CD4-positive, alpha-beta T cell (primary cell): ENCODE data around the gene ARHGAP27. TPM values are rescaled to one million over a fixed set of nuclear protein-coding genes. Genes with fewer than 3 reads are reported as not detected.

Experiments used
- ATAC-seq: fragments of 200-7000 bp; cut with Tn5 transposase; one replicate; pipeline ENCODE4 v1.10.0; 2022; ENCODE audit warnings: mild to moderate bottlenecking; ENCODE audit not compliant: poor library complexity
- CTCF ChIA-PET: fragments of 350-600 bp; sonication (Branson Sonifier 250); formaldehyde crosslinking; loops from one replicate; lab custom pipeline; 2021; ENCODE audit warnings: antibody characterized with exemption, inconsistent platforms; lab: Charles Lee
- POLR2A ChIA-PET: fragments of 350-600 bp; sonication (Branson Sonifier 250); formaldehyde crosslinking; loops from one replicate; lab custom pipeline; 2021; ENCODE audit warnings: antibody characterized with exemption, inconsistent platforms; lab: Charles Lee
- DNase-seq, 14 experiments: peaks; one replicate each; pipeline ENCODE4 v3.0.0-alpha.2; 2013 to 2020; ENCODE audit warnings: mixed read lengths in 2 of 14
- H3K27ac ChIP-seq, 2 donors: one replicate each; pipeline versions ENCODE4 v1.5.1 to v1.7.0; 2013; ENCODE audit warnings: low read length in 2 of 2, low read depth in 1 of 2, mild to moderate bottlenecking in 1 of 2
- H3K27me3 ChIP-seq, 2 experiments: 1 replicate in 1 of 2; 2 replicates in 1 of 2; pipeline versions ENCODE4 v1.6.1 to v1.7.0; 2013; ENCODE audit warnings: low read length in 2 of 2, control low read depth in 1 of 2, mild to moderate bottlenecking in 1 of 2, moderate library complexity in 1 of 2; ENCODE audit not compliant: insufficient read depth in 2 of 2, control insufficient read depth in 1 of 2
- H3K36me3 ChIP-seq: one replicate; pipeline ENCODE4 v1.6.1; 2013; ENCODE audit warnings: low read length, control low read depth; ENCODE audit not compliant: insufficient read depth
- H3K4me1 ChIP-seq: one replicate; pipeline ENCODE4 v1.6.1; 2013; ENCODE audit warnings: low read length, control low read depth; ENCODE audit not compliant: insufficient read depth
- H3K4me3 ChIP-seq: one replicate; pipeline ENCODE4 v1.5.1; 2013; ENCODE audit warnings: mild to moderate bottlenecking, low read length, moderate library complexity
- H3K9me3 ChIP-seq, 2 experiments: 1 replicate in 1 of 2; 2 replicates in 1 of 2; pipeline versions ENCODE4 v1.6.1 to v1.7.0; 2013; ENCODE audit warnings: low read length in 2 of 2, mild to moderate bottlenecking in 2 of 2, control low read depth in 1 of 2, moderate library complexity in 1 of 2; ENCODE audit not compliant: control insufficient read depth in 1 of 2, insufficient read depth in 1 of 2
- H3K27ac Mint-ChIP-seq: one replicate; pipeline ENCODE4 v1.8.0; 2020; ENCODE audit warnings: mixed read lengths
- H3K27me3 Mint-ChIP-seq: one replicate; pipeline ENCODE4 v1.8.0; 2021; ENCODE audit warnings: mixed read lengths
- H3K36me3 Mint-ChIP-seq: one replicate; pipeline ENCODE4 v1.8.0; 2021; ENCODE audit warnings: low read depth, mixed read lengths
- H3K4me1 Mint-ChIP-seq: one replicate; pipeline ENCODE4 v1.8.0; 2021; ENCODE audit warnings: low read depth, mixed read lengths
- H3K4me3 Mint-ChIP-seq: one replicate; pipeline ENCODE4 v1.8.0; 2020; ENCODE audit warnings: mild to moderate bottlenecking, mixed read lengths
- H3K9me3 Mint-ChIP-seq: one replicate; pipeline ENCODE4 v1.8.0; 2020; ENCODE audit warnings: mixed read lengths
- intact Hi-C, 2 experiments: fragments of 100-400 bp; cut with DNase I in 1 of 2; cut with micrococcal nuclease in 1 of 2; formaldehyde crosslinking; loops; one replicate each; pipeline versions ENCODE4 v1.15.1 to v1.9.0; 2023 to 2025; cut with DNase I, micrococcal nuclease
- total RNA-seq, 174 experiments: library from RNA in 2 of 174; stranded (reverse) in 2 of 174; gene quantifications; one replicate each; pipeline ENCODE4 v1.2.3 and lab custom pipeline; 2021 to 2026
- TF ChIP-seq, protein P1 (sequence below): fragments of 200-600 bp; IDR thresholded peaks from one replicate; pipeline ENCODE4 v1.8.0; 2022; ENCODE audit warnings: antibody characterized with exemption, mild to moderate bottlenecking

Gene ARHGAP27
- total RNA-seq, 2 experiments from 2014 or later = 33.3 to 35.2 TPM

DNA sequence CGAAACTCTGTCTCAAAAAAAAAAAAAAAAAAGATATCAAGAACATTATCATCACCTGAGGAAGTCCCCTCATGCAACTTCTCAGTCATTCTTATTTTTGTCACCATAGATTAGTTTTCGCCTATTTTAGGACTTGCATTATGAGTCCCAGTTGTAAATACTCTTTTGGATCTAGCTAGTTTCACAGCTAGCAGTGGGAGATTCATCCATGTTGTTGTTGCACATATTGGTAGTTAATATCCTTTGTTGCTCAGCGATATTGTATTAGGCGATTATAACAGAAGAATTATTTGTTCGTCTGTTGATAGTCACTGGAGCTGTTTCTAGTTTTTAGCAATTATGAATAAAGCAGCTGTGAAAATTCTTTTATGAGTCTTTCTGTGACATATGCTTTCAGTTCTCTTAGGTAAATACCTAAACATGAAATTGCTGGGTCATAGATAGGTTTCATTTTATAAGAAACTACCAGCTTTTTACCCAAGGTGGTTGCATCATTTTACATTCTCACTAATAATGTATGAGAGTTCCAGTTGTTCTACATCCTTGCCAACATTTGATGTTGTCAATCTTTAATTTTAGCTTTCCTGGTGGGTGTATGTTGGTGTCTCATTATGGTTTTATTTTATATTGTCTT lies 75.2 kb downstream of the ARHGAP27 start:
- Mint-ChIP-seq H3K9me3 (no peaks in the 10 kb centered on the region), H3K36me3 (no peaks in the 10 kb centered on the region), H3K4me1 (no peaks in the 10 kb centered on the region), H3K4me3 (no peak overlapping the region), H3K27me3 (peaks cover 14% of the 10 kb centered on the region), H3K27ac (no peak overlapping the region)
- DNase-seq (no peak), ATAC-seq (no peak)
- H3K4me3 ChIP-seq = no peak overlapping the region
- POLR2A ChIA-PET = no interaction called here
- intact Hi-C loops = no loop called here
- H3K9me3 ChIP-seq = no peaks in the 10 kb centered on the region
- TF ChIP-seq, protein P1, sequence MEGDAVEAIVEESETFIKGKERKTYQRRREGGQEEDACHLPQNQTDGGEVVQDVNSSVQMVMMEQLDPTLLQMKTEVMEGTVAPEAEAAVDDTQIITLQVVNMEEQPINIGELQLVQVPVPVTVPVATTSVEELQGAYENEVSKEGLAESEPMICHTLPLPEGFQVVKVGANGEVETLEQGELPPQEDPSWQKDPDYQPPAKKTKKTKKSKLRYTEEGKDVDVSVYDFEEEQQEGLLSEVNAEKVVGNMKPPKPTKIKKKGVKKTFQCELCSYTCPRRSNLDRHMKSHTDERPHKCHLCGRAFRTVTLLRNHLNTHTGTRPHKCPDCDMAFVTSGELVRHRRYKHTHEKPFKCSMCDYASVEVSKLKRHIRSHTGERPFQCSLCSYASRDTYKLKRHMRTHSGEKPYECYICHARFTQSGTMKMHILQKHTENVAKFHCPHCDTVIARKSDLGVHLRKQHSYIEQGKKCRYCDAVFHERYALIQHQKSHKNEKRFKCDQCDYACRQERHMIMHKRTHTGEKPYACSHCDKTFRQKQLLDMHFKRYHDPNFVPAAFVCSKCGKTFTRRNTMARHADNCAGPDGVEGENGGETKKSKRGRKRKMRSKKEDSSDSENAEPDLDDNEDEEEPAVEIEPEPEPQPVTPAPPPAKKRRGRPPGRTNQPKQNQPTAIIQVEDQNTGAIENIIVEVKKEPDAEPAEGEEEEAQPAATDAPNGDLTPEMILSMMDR = no peak
- CTCF ChIA-PET = interaction anchor here (1.0 to 1.9 kb wide), 2 partner anchors 28 to 123 kb away, joined by 4 read pairs; no protein-coding TSS in a partner anchor
- H3K4me1 ChIP-seq = peaks cover 4% of the 10 kb centered on the region
- no peaks in the 10 kb centered on the region for H3K36me3 ChIP-seq
- H3K27ac ChIP-seq = no peak overlapping the region
- H3K27me3 ChIP-seq = peaks cover 0 to 3% of the 10 kb centered on the region in 2 experiments

DNA sequence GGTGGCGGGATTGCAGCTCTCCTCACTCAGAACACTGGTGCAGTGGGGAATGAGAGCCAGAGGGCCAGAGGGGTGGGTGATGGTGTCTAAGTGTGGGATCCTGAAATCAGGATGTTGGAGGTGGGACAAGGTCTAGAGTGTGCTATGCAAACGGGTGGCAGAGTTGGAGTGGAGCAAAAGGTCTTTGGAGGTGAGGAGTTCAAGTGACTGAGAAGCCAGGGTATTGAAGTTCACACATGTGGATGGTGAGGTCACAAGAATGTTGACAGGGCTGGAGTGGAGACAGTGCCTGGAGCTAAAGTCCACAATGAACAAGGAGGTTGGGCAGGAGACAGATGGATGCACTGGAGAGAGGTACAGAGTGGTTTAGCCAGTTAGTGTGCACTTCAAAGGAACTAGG lies 77.6 kb downstream of the ARHGAP27 start:
- H3K27me3 Mint-ChIP-seq = no peaks in the 10 kb centered on the region
- Histone ChIP-seq H3K4me1 (peaks cover 4% of the 10 kb centered on the region), H3K4me3 (no peak overlapping the region), H3K9me3 (no peaks in the 10 kb centered on the region), H3K36me3 (no peaks in the 10 kb centered on the region), H3K27ac (no peak overlapping the region), H3K27me3 (no peaks in the 10 kb centered on the region)
- ChIA-PET POLR2A (no interaction called here), CTCF (no interaction called here)
- H3K4me3 Mint-ChIP-seq = no peak overlapping the region
- TF ChIP-seq, protein P1 = no peak
- H3K4me1 Mint-ChIP-seq = no peaks in the 10 kb centered on the region
- ATAC-seq (no peak), DNase-seq (no peak)
- peaks cover 5% of the 10 kb centered on the region for H3K9me3 Mint-ChIP-seq
- no peaks in the 10 kb centered on the region for H3K36me3 Mint-ChIP-seq
- H3K27ac Mint-ChIP-seq = no peak overlapping the region
- intact Hi-C loops = no loop called here

DNA sequence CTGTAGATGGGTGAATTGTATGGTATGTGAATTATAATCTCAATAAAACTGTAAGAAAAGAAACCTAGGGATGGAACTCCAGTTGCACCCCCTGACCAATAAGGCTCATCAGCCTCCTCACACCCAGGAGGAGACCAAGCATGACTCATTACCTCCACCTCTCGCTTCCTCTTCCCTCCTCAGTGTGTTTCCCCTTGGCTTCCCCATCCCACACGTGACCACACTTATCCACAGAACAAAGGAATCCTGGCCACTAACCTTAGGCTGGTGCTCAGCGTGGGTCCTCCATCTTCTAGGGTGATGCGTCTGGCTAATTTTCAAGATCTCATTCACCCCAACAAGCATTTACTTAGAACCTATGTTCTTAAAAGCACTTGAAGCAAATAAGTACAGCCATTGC lies 79.6 kb downstream of the ARHGAP27 start:
- no peaks in the 10 kb centered on the region for H3K9me3 ChIP-seq
- H3K4me1 ChIP-seq = peaks cover 4% of the 10 kb centered on the region
- no peak overlapping the region for H3K27ac Mint-ChIP-seq
- H3K27me3 ChIP-seq = no peaks in the 10 kb centered on the region
- H3K27me3 Mint-ChIP-seq = no peaks in the 10 kb centered on the region
- POLR2A ChIA-PET = no interaction called here
- intact Hi-C loops = no loop called here
- no peaks in the 10 kb centered on the region for H3K36me3 Mint-ChIP-seq
- CTCF ChIA-PET = no interaction called here
- H3K4me1 Mint-ChIP-seq = no peaks in the 10 kb centered on the region
- peak in 5 of 14 experiments; percentile 3 to 72 (median 25) for DNase-seq
- TF ChIP-seq, protein P1 = no peak
- H3K9me3 Mint-ChIP-seq = peaks cover 5% of the 10 kb centered on the region
- no peak overlapping the region for H3K4me3 ChIP-seq
- no peak overlapping the region for H3K4me3 Mint-ChIP-seq
- H3K36me3 ChIP-seq = no peaks in the 10 kb centered on the region
- no peak for ATAC-seq
- H3K27ac ChIP-seq = no peak overlapping the region
